ENCODE data around the gene GATC.
"Not testable (repeated sequence)": the region's sequence is repeated elsewhere in the genome, so short reads cannot be mapped to it uniquely, and the experiment has no call there.

DNA sequence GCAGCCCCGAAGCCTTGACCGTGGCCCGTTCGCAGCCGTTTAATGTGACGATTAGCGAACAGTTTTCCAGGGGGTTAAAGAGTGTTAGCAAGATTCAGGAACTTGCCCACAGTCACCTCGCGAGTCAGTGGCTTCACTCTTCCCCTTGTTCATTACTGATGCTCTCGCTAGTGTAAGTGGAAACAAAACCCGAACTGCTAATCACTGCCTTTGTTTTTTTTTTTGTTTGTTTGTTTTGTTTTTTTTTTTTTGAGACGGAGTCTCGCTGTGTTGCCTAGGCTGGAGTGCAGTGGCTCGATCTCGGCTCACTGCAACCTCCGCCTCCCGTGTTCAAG lies 567 bp downstream of the GATC start:
- TF ChIP-seq, protein P1, sequence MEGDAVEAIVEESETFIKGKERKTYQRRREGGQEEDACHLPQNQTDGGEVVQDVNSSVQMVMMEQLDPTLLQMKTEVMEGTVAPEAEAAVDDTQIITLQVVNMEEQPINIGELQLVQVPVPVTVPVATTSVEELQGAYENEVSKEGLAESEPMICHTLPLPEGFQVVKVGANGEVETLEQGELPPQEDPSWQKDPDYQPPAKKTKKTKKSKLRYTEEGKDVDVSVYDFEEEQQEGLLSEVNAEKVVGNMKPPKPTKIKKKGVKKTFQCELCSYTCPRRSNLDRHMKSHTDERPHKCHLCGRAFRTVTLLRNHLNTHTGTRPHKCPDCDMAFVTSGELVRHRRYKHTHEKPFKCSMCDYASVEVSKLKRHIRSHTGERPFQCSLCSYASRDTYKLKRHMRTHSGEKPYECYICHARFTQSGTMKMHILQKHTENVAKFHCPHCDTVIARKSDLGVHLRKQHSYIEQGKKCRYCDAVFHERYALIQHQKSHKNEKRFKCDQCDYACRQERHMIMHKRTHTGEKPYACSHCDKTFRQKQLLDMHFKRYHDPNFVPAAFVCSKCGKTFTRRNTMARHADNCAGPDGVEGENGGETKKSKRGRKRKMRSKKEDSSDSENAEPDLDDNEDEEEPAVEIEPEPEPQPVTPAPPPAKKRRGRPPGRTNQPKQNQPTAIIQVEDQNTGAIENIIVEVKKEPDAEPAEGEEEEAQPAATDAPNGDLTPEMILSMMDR (IDR thresholded peaks at IDR 0.05): not testable (repeated sequence)
- TF ChIP-seq POLR2A (IDR thresholded peaks at IDR 0.05): not testable (repeated sequence)
